Ishikawa (cell line): ENCODE data around the gene CYP2W1.

Experiments
- CEBPB ChIP-seq: IDR thresholded peaks from 2 replicates; pipeline ENCODE4 v1.6.1; 2012
- TCF12 ChIP-seq: IDR thresholded peaks from 2 replicates; pipeline ENCODE4 v1.6.1; 2012; ENCODE audit warnings: low read depth
- YY1 ChIP-seq: IDR thresholded peaks from 2 replicates; pipeline ENCODE4 v1.6.1; 2012; ENCODE audit warnings: low read depth

DNA sequence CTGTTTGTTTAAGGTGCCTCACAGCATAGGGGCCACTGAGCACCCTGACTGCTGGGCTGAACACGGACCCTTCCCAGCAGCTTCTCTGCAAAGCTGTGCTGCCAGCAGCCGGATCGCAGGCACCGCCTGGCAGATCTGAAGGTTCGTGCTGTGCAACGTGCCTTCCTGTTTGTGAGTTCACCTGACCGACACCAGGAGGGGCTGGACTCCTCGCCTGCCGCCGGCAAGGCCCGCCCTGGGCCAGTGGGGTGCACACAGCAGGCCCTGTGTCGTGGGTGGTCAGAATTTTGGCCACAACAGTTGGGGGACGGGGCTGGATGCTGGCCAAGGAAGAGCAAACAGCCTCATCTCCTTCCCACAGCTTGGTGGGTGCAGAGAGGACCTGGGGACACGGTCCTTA lies 12.6 kb downstream of the CYP2W1 start:
- TF ChIP-seq CEBPB, result no peak
- no peak for TF ChIP-seq TCF12
- TF ChIP-seq YY1, result no peak
